ENCODE measurements around the gene SLC25A12.
"Not testable (repeated sequence)": the region's sequence is repeated elsewhere in the genome, so short reads cannot be mapped to it uniquely, and the experiment has no call there.

The SLC25A12 gene

GRCh38 chr2:171788316-171788993 is 105.6 kb downstream of the SLC25A12 start:
- DNase-seq: no peak

- DNase-seq: no peak
Measured at GRCh38 chr2:171787333-171788072, 106.5 kb downstream of the SLC25A12 start.

GRCh38 chr2:171785450-171785849 is 108.6 kb downstream of the SLC25A12 start:
- no peak for DNase-seq

GRCh38 chr2:171778515-171778914 is 115.5 kb downstream of the SLC25A12 start:
- no peak for DNase-seq

GRCh38 chr2:171774581-171774980 is 119.5 kb downstream of the SLC25A12 start:
- not testable (repeated sequence) for DNase-seq

GRCh38 chr2:171772373-171772772 is 121.7 kb downstream of the SLC25A12 start:
- no peak for DNase-seq

- no peak for DNase-seq
Measured at GRCh38 chr2:171771463-171771862, 122.6 kb downstream of the SLC25A12 start.

- DNase-seq: no peak
Measured at GRCh38 chr2:171763602-171764001, 130.4 kb downstream of the SLC25A12 start.

GRCh38 chr2:171762879-171763573 is 131.0 kb downstream of the SLC25A12 start:
- DNase-seq: no peak

GRCh38 chr2:171761176-171761575 is 132.9 kb downstream of the SLC25A12 start:
- not testable (repeated sequence) for DNase-seq

GRCh38 chr2:171758762-171759161 is 135.3 kb downstream of the SLC25A12 start:
- not testable (repeated sequence) for DNase-seq

GRCh38 chr2:171754254-171754939 is 139.6 kb downstream of the SLC25A12 start:
- no peak for DNase-seq

- no peak for DNase-seq
Measured at GRCh38 chr2:171747371-171747770, 146.7 kb downstream of the SLC25A12 start.

GRCh38 chr2:171745806-171746205 is 148.2 kb downstream of the SLC25A12 start:
- DNase-seq: no peak

- DNase-seq: no peak
Measured at GRCh38 chr2:171745141-171745540, 148.9 kb downstream of the SLC25A12 start.

GRCh38 chr2:171742760-171743159 is 151.3 kb downstream of the SLC25A12 start:
- DNase-seq: no peak

GRCh38 chr2:171741189-171741588 is 152.9 kb downstream of the SLC25A12 start:
- DNase-seq: no peak

GRCh38 chr2:171735991-171736710 is 157.9 kb downstream of the SLC25A12 start:
- DNase-seq: no peak
